Nucleus accumbens (tissue), 56 donors: ENCODE data around the gene SPEM3.
A peak's percentile ranks its signal among the peaks of the same experiment; 100 is the strongest.

Experiments used
- DNase-seq, 56 donors: peaks; one replicate each; lab custom pipeline; 2025; lab: John Stamatoyannopoulos, UW

Gene SPEM3

GRCh38 chr17:7419819-7420610 is 8.6 kb upstream of the SPEM3 start, which contains the start of gene SPEM1:
Gene SPEM1, plus strand, starts transcription at chr17:7420324. Its CDS starts 61 bp downstream, at chr17:7420385.
- DNase-seq = no peak

DNA sequence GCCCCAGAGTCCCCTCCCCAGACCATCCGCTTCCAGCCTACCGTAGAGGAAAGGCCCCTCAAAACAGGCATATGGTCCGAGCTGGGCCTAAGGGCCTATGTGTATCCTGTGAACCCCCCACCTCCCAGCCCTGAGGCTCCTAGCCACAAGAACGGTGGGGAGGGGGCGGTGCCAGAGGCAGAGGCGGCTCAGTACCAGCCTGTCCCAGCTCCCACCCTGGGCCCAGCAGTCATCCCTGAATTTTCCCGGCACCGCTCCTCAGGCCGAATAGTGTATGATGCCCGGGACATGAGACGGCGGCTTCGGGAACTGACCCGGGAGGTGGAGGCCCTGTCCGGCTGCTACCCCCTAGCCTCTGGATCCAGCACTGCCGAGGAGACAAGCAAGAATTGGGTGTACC is 7.5 kb upstream of the SPEM3 start:
- no peak for DNase-seq

DNA sequence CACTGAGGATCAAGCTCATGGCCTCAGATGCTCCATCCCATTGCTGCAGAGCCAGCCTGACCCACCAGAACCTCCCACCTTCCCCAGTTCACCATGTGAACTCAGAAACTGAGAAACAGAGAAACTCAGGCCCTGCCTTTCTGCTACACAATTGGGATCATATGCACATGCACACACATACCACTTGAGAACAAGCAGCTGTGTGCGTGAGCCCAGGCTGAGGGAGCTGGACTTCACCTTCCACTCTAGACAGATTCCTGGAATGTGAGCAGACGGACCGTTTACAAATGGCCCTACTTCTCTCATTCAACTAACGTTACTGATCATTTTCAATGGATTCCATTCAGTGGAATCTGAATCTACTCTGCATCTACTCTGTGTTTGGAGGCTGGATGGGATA is 5.0 kb upstream of the SPEM3 start:
- no peak for DNase-seq

GRCh38 chr17:7425316-7425715 is 3.3 kb upstream of the SPEM3 start, which contains the start of gene SPEM2:
Gene SPEM2, plus strand, starts transcription at chr17:7425616. Its CDS starts 73 bp downstream, at chr17:7425689.
- DNase-seq = no peak

DNA sequence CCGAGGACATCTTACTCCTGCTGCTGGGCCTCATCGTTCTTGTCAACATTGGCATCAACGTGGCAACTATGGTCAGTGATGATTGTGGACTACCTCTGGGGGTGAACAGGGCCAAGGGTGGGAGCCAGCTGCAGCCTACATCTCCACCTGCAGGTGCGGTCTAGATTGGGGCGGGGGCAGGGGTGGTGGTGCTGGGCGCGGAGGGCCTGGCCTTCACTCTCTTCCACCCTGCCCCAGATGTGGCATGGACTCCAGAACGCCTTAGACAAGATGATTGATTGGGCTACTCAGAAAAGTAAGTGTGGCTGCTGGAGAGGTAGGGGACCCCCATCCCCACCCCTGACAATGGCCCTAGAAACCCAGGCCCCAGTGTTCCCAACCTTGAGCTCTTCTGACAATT is 2.9 kb upstream of the SPEM3 start:
- no peak for DNase-seq

GRCh38 chr17:7426203-7426863 is 2.3 kb upstream of the SPEM3 start:
- DNase-seq = no peak

DNA sequence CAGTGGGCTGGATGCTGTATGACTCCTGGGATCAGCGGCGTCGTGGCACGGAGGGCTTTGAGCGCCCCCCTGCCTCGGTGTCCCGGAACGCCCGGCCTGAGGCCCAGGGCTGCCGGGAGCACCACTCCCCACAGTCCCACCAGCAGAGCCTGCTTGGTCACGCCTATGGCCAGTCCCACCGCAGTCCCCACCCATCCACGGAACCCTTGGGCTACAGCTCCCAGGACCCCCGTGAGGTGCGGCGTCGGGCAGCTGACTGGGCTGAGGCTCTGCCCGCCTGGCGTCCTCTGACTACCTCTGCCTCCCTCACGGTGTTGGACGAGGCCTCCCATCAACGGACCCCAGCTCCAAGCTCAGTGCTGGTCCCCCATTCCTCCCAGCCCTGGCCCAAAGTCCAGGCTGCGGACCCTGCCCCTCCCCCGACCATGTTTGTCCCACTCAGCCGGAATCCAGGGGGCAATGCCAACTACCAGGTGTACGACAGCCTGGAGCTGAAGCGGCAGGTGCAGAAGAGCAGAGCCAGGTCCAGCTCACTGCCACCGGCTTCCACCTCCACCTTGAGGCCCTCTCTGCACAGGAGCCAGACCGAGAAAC is 1.7 kb upstream of the SPEM3 start:
- DNase-seq = no peak

- DNase-seq = no peak
Observed at GRCh38 chr17:7427549-7427948, 1.1 kb upstream of the SPEM3 start.

DNA sequence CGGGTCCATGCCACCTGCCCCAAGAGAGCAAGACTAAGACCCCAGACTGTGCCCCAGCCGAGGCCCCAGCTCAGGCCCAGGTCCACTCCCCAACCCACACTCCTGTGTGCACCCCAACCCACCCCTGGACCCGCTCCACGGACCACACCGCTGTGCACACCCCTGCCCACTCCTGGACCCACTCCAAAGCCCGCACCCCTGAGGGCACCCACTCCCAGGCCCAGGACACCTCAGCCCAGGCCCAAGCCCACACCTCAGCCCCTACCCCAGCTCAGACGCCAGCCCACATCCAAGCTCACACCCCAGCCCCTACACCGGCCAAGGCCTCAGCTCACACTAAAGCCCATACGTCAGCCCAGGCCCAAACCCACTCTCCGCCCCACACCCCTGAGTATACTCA is 1.1 kb downstream of the SPEM3 start:
- no peak for DNase-seq

- DNase-seq = no peak
Observed at GRCh38 chr17:7431231-7431630, 2.6 kb downstream of the SPEM3 start.

DNA sequence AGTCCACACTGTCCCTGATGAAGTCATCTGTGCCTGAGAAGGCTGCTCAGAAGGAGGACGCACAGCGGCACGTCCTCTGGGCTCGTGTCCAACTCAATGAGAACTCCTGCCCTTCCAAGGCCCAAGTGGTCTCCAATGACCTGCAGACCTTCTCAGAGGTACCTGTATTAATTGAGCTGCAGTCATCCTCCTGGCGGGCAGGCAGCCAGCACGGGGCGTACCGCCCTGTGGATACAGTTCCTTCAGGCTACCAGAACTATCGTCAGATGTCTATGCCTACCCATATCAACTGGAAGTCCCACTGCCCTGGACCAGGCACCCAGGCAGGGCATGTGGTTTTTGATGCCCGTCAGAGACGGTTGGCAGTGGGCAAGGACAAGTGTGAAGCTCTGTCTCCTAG is 3.6 kb downstream of the SPEM3 start:
- no peak for DNase-seq

GRCh38 chr17:7435676-7436555 is 7.3 kb downstream of the SPEM3 start:
- peak in 2 of 56 donors; percentile 24 to 25 for DNase-seq

DNA sequence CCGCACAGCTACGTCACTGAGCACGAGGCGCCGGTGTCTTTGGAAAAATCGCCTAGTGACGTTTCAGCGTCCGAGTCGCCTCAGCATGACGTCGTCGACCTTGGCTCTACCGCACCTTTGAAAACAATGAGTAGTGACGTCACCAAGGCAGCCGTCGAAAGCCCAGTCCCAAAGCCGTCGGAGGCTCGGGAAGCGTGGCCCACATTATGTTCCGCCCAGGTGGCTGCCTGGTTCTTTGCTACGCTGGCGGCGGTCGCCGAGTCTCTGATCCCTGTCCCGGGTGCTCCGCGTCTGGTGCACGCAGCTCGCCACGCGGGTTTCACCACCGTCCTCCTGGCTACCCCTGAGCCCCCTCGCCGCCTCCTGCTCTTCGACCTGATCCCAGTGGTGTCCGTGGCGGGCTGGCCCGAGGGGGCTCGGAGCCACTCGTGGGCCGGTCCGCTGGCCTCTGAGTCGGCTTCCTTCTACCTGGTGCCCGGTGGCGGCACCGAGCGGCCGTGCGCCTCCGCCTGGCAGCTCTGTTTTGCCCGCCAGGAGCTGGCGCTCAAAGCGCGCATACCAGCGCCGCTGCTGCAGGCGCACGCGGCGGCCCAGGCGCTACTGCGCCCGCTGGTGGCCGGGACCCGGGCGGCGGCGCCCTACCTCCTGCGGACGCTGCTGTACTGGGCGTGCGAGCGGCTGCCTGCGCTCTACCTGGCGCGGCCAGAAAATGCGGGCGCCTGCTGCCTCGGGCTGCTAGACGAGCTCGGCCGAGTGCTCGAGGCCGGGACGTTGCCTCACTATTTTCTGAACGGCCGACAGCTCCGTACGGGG is 8.1 kb downstream of the SPEM3 start:
- peak in 47 of 56 donors; percentile 26 to 83 (median 51) for DNase-seq

DNA sequence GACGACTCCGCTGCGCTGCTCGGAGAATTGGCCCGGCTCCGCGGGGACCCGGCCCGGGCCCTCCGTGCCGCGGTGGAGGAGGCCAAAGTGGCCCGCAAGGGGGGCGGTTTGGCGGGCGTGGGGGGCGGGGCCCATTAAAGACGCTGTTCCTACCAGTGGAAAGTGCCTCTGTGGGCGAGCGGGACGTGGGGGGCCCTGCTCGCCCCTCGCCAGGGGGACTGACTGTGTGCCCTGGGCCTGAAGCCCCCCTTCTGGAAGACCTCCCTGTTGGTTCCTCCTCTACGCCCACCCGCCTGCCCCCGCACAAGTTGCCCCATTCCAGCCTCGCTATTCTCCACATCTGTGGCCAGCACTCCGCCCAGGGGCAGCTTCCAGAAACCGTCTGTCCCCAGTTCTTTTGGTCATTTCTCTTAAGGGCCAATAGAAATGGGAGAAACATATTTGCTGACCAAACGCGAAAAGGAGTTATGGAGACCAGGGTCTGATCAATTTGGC is 8.8 kb downstream of the SPEM3 start:
- DNase-seq = no peak

GRCh38 chr17:7437950-7438614 is 9.4 kb downstream of the SPEM3 start:
- DNase-seq = peak in 40 of 56 donors; percentile 14 to 72 (median 39)

DNA sequence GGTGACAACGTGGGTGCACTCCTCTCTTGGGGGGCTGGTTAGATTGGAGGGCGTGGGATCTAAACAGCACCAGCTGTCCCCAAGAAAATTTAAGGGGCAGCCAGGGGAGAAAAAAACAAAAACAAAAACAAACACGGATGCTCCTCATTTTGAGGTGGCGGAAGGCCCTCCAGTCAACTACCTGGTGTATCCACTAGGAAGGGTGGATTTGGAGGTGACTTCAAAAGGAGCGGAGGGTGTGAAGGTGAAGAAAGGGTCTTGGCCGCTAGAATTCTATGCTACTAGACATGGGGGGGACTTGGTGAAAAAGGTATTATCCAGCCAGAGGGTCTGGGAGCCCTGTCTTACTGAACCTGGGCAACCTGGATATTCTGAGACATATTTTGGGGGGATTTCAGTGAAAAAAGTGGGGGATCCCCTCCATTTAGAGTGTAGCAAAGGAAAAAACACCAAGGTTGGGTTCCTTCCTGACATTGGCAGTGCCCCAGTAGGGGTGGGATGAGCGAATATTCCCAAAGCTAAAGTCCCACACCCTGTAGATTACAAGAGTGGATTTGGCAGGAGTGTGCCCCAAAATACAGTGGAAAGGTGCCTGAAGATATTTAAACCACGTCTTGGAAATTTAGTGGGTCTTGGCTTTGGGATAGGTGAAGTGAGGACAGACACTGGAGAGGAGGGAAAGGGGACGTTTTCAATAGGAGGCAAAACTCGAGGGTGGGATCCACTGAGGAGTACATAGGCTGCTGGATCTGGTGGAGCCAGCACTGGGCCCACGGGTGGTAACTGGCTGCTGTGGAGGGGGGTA is 10.2 kb downstream of the SPEM3 start:
- DNase-seq = no peak

GRCh38 chr17:7439462-7440112 is 10.9 kb downstream of the SPEM3 start, which contains the start of gene FGF11:
Gene FGF11, plus strand, starts transcription at chr17:7439512. Its CDS starts 109 bp downstream, at chr17:7439621.
- no peak for DNase-seq
